NCI-H1436 treated with DMSO at 0.1 percent for 48 hours (cell line): ENCODE data around the gene LMNB1.
A peak's percentile ranks its signal among the peaks of the same experiment; 100 is the strongest.
"Not testable (repeated sequence)": the region's sequence is repeated elsewhere in the genome, so short reads cannot be mapped to it uniquely, and the experiment has no call there.

Source experiments
- DNase-seq: peaks from one replicate; lab custom pipeline; 2025; lab: John Stamatoyannopoulos, UW

The LMNB1 gene

GRCh38 chr5:126776499-126777256 is at the start of gene LMNB1:
LMNB1 (plus strand) TSS chr5:126777136; CDS start chr5:126777509, 373 bp downstream.
- peak; percentile 95 for DNase-seq

GRCh38 chr5:126732716-126733115 is 44.2 kb upstream of the LMNB1 start:
- DNase-seq, result no peak

GRCh38 chr5:126734573-126734972 is 42.4 kb upstream of the LMNB1 start:
- not testable (repeated sequence) for DNase-seq

- no peak for DNase-seq
Observed at GRCh38 chr5:126736141-126736540, 40.8 kb upstream of the LMNB1 start.

GRCh38 chr5:126741361-126741760 is 35.6 kb upstream of the LMNB1 start:
- no peak for DNase-seq

- no peak for DNase-seq
Observed at GRCh38 chr5:126742425-126742824, 34.5 kb upstream of the LMNB1 start.

- no peak for DNase-seq
Observed at GRCh38 chr5:126744836-126745235, 32.1 kb upstream of the LMNB1 start.

- no peak for DNase-seq
Observed at GRCh38 chr5:126745259-126745992, 31.5 kb upstream of the LMNB1 start.

GRCh38 chr5:126746290-126746689 is 30.6 kb upstream of the LMNB1 start:
- DNase-seq, result no peak

GRCh38 chr5:126752081-126752785 is 24.7 kb upstream of the LMNB1 start:
- DNase-seq, result no peak

- DNase-seq, result no peak
Observed at GRCh38 chr5:126753227-126753626, 23.7 kb upstream of the LMNB1 start.

- DNase-seq, result no peak
Observed at GRCh38 chr5:126754609-126755008, 22.3 kb upstream of the LMNB1 start.

- DNase-seq, result no peak
Observed at GRCh38 chr5:126755593-126755992, 21.3 kb upstream of the LMNB1 start.

GRCh38 chr5:126757713-126758357 is 19.1 kb upstream of the LMNB1 start:
- no peak for DNase-seq

- no peak for DNase-seq
Observed at GRCh38 chr5:126763371-126763770, 13.6 kb upstream of the LMNB1 start.

GRCh38 chr5:126769703-126770102 is 7.2 kb upstream of the LMNB1 start:
- DNase-seq, result no peak

- not testable (repeated sequence) for DNase-seq
Observed at GRCh38 chr5:126773536-126773935, 3.4 kb upstream of the LMNB1 start.

GRCh38 chr5:126774595-126774994 is 2.3 kb upstream of the LMNB1 start:
- not testable (repeated sequence) for DNase-seq

GRCh38 chr5:126777257-126777974 is 480 bp downstream of the LMNB1 start:
- no peak for DNase-seq

- DNase-seq, result peak; percentile 93
Observed at GRCh38 chr5:126777975-126778674, 1.2 kb downstream of the LMNB1 start.
